NOMO-1 (cell line): ENCODE results near the gene TMEM87B.

Experiments used
- DNase-seq, 2 experiments: peaks; one replicate each; lab custom pipeline; 2025; ENCODE audit not compliant: unreplicated experiment in 2 of 2; lab: John Stamatoyannopoulos, UW

TMEM87B gene

DNA sequence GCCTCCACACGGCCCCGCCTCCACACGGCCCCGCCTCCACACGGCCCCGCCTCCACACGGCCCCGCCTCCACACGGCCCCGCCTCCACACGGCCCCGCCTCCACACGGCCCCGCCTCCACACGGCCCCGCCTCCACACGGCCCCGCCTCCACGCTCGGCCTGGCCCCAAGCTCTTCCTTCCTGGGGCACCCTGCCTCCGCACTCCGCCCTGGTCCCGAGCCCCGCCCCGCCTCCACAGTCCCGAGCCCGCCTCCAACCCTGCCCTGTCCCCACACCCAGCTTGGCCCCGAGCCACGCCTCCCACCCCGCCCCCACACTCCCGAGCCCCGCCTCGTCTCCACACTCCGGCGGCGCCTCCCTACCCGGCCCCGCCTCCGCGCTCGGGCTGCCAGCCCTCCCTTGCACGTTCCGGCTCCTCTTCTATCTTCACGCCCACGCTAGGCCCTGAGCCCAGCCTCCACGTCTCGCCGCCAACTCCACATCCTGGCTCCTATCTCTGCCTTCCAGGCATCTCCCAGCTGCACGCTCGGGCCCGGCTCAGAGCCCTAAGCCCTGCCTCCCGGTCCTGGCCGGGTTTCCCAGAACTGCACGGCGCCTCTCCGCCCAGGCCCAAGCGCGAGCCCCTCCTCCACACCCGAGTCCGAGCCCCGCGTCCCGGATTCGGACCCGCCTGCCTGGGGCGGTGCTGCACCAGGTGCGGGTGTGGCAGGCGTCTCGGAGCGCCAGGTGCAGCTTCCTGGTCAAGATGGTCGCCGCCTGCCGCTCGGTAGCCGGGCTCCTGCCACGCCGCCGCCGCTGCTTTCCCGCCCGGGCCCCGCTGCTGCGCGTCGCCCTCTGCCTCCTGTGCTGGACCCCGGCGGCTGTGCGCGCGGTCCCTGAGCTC lies at the start of gene TMEM87B:
TSS of gene TMEM87B (plus strand) at position 423 of the 883 bp plus-strand sequence. CDS start at position 746, 323 bp downstream.
- peak; percentile 89 to 97 for DNase-seq

- peak in 1 of 2 experiments; percentile 2 for DNase-seq
These were observed 49.5 kb upstream of the TMEM87B start for GRCh38 chr2:112005406-112006075.

- DNase-seq, result peak; percentile 17 to 70
These were observed 49.0 kb upstream of the TMEM87B start for GRCh38 chr2:112006076-112006410.

GRCh38 chr2:112007493-112007892 lies 47.6 kb upstream of the TMEM87B start:
- no peak for DNase-seq

DNA sequence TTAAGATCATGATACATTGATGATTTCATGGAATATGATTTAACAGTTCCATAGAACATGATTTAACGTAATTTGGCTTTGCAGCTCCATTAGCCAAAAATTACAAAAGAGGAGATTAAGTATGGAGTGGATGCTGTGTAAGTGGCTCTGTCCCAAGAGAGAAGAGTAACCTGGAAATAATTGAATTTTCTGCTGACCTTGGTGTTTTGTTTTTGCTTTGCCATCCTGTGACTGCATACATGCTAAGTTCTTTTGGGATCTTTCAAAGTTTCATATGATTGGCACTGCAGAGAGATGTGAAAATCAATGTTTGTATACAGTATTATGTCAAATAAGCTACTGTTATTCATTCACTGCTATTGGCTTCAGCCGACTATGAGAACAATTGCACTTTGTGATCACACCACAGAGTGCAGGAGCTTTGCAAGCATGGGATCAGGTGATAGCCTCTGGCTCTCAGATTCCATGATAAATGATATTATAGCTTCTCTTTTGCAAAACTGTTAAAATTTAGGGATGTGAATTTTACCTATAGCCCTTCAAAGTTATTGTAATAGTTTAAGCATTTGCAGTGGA lies 46.1 kb upstream of the TMEM87B start:
- DNase-seq, result no peak

GRCh38 chr2:112010751-112011150 lies 44.3 kb upstream of the TMEM87B start:
- DNase-seq, result peak; percentile 56 to 73

GRCh38 chr2:112012556-112012955 lies 42.5 kb upstream of the TMEM87B start:
- DNase-seq, result no peak

DNA sequence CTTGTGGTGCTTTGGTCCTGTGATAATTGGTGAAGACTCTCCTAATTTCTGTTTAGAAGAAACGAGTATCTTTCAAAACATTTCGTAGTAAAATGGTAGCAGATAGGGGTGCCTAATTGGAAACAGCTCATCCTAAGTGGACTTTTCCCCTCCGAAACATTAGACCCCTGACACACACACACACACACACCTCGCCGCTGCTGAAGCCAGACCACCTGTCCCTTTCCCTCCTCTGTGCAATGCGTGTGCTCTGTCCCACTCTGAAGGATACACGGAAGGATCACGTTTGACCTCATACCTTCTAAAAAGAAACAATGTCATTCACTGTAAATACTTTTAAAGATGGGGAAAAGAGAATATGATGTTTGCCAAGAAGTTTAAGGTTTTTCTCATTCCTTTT lies 36.2 kb upstream of the TMEM87B start:
- DNase-seq, result no peak

GRCh38 chr2:112019569-112019982 lies 35.5 kb upstream of the TMEM87B start:
- no peak for DNase-seq

DNA sequence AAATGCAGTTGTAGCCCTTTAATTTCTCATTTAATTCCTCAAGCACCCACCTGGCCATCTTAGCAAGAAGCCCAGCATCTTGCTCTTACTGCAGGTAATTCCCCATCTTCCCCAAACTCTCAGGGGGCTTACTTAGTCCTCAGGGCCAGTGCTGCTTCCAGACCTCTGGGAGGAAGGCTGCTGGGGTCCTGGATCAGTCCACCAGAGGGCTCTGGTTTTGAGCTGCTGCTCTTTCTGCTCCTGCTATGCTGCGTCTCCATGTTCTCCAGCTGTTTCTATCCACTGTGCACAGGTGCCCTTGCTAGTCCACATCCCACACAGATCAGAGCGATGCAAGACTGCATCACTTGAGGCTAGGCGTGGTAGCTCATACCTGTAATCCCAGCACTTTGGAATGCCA lies 34.5 kb upstream of the TMEM87B start:
- no peak for DNase-seq

DNA sequence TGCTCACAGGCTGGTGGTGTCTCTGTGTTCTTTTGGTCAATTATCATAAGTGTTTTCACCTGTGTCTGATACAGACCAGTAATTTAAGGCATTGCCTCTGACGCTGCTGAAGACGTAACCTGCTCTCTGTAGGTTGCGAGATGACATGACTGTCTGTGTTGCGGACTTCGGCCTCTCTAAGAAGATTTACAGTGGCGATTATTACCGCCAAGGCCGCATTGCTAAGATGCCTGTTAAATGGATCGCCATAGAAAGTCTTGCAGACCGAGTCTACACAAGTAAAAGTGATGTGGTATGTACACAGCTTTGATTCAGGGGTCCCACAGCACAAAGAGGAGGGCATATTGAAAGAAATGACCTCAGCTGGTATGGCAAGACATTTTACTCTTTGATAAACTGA lies 33.8 kb upstream of the TMEM87B start:
- no peak for DNase-seq

DNA sequence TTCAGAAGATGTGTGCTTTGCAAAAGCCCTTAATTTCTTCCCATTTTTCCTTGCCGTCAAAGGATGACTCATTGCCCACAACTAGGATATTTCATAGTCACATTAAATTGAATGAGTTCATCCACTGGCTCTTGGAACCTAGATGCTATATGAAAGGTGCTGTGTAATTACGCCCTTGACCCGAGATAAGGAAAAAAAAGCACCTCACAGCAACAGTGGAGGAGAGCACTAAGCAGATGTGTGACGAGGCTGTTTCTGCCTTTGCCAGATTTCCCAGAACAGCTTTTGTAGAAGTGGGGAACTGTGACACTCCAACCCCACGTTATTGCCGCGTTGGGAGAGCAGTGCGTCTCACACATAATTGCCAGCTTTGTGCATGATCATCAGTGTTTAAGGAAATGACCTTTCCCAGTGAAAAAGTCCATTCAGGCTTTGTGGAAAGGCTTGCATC lies 33.3 kb upstream of the TMEM87B start:
- no peak for DNase-seq

DNA sequence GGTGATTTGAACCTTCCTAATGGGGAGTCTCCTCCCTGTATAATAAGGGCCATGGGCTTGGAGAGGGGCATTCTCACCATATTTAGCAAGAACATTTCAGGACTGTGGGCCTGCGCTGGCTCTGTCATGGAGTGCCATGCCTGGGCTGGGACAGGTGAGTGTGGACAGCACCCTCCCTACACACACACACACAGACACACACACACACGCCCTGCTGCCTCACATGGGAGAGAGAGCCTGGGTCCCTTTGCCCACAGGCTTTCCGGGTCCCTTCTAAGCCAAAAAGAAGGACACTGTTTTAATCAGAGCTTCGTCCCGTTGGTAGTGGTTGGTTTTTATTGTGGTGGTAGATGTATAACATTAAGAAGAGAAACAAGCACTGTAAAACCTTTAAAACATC lies 31.4 kb upstream of the TMEM87B start:
- no peak for DNase-seq

- no peak for DNase-seq
These were observed 30.8 kb upstream of the TMEM87B start for GRCh38 chr2:112024231-112024630.

- DNase-seq, result no peak
These were observed 30.1 kb upstream of the TMEM87B start for GRCh38 chr2:112024896-112025491.

- no peak for DNase-seq
These were observed 28.6 kb upstream of the TMEM87B start for GRCh38 chr2:112026509-112026908.

GRCh38 chr2:112027767-112028166 lies 27.3 kb upstream of the TMEM87B start:
- no peak for DNase-seq

DNA sequence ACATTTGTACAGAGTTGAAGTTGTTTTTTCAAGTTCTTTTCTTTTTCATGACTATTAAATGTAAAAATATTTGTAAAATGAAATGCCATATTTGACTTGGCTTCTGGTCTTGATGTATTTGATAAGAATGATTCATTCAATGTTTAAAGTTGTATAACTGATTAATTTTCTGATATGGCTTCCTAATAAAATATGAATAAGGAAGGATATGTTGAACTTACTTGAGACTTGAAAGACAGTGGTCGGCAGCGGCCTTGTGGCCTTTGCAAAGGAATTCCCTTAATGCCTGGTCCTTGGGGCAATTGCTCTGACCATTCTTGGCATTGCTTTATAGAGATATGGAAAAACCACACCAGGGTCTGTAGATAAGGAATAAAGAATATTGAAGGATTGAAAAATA lies 25.9 kb upstream of the TMEM87B start:
- no peak for DNase-seq

DNA sequence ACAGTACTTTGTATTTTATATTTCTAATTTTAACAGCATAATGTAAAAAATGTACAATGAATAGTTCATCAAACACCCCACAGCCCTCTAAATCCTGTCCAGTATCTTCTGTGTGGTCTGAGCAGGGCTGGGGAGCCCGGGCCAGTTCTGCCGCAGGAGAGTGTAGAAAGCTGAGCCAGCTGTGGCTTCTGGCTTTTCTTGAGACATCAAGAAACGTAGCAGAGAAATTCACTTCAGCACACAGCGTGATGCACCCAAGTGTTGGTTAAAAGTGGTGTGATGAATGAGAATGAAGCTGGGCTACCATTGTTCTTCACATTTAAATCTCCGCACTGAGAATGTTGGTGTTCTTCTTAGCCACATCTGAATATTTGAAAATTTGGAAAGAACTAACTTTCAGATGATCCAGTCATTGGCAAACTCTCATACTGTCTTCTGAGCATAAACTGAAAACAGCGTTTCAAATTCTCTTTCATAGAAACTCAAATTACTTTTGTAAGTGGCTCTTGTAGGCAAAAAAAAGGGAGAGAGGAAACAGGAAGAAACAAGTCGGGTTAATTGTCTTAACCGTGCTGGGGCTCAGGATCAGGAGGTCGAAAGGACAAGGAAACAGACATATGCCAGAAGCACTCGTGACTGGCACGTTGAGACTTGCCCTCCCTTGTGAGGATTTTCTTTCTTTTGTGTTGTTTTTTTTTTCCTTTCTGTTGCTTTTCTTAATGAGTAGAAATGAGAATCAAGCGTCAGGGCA lies 23.4 kb upstream of the TMEM87B start:
- DNase-seq, result peak; percentile 47 to 52

GRCh38 chr2:112032224-112032586 lies 22.9 kb upstream of the TMEM87B start:
- DNase-seq, result peak in 1 of 2 experiments; percentile 15
